GM12878 (cell line): ENCODE data around the gene PTCD1. TPM values are rescaled to one million over a fixed set of nuclear protein-coding genes. Genes with fewer than 3 reads are reported as not detected.
A peak's percentile ranks its signal among the peaks of the same experiment; 100 is the strongest.

Source experiments
- ATF3 ChIP-seq: IDR thresholded peaks from 2 replicates; pipeline ENCODE4 v1.6.1; 2011; ENCODE audit warnings: low read depth, mild to moderate bottlenecking, low read length, moderate library complexity, borderline replicate concordance; ENCODE audit errors: extremely low read depth
- BCLAF1 ChIP-seq: fragments of 450-650 bp; IDR thresholded peaks from 2 replicates; pipeline ENCODE4 v1.6.1; 2017; ENCODE audit warnings: antibody characterized with exemption, mild to moderate bottlenecking, moderate library complexity
- CEBPB ChIP-seq, 2 experiments: fragments of 150-350 bp in 1 of 2; IDR thresholded peaks; 2 replicates each; pipeline ENCODE4 v1.6.1; 2012 to 2014; ENCODE audit warnings: low read depth in 2 of 2, low read length in 2 of 2, borderline replicate concordance in 1 of 2, inconsistent platforms in 1 of 2
- E4F1 ChIP-seq: fragments of 450-650 bp; IDR thresholded peaks from 2 replicates; pipeline ENCODE4 v1.6.1; 2018; ENCODE audit warnings: borderline replicate concordance, mild to moderate bottlenecking; ENCODE audit not compliant: partially characterized antibody
- FOXM1 ChIP-seq: IDR thresholded peaks from 2 replicates; pipeline ENCODE4 v1.6.1; 2012; ENCODE audit warnings: low read depth, mild to moderate bottlenecking, inconsistent platforms, low read length, moderate library complexity
- HDAC2 ChIP-seq: fragments of 200-600 bp; sonication (generic); IDR thresholded peaks from 2 replicates; pipeline ENCODE4 v1.6.1; 2017
- HDGF ChIP-seq: fragments of 450-650 bp; IDR thresholded peaks from 2 replicates; pipeline ENCODE4 v1.6.1; 2016; ENCODE audit warnings: antibody characterized with exemption
- IRF4 ChIP-seq: IDR thresholded peaks from 2 replicates; pipeline ENCODE4 v1.6.1; 2011; ENCODE audit warnings: low read depth, low read length
- KLF5 ChIP-seq: fragments of 450-650 bp; IDR thresholded peaks from 2 replicates; pipeline ENCODE4 v1.6.1; 2014; ENCODE audit warnings: mild to moderate bottlenecking; ENCODE audit not compliant: partially characterized antibody
- MEF2B ChIP-seq: fragments of 450-650 bp; IDR thresholded peaks from 2 replicates; pipeline ENCODE4 v1.6.1; 2018; ENCODE audit warnings: mild to moderate bottlenecking, moderate library complexity; ENCODE audit not compliant: partially characterized antibody, poor library complexity, severe bottlenecking
- MTA2 ChIP-seq: fragments of 450-650 bp; IDR thresholded peaks from 2 replicates; pipeline ENCODE4 v1.6.1; 2016; ENCODE audit warnings: low read depth, mild to moderate bottlenecking, moderate library complexity
- MTA3 ChIP-seq: IDR thresholded peaks from 2 replicates; pipeline ENCODE4 v1.6.1; 2012; ENCODE audit warnings: low read length, inconsistent platforms, borderline replicate concordance
- NR2F1 ChIP-seq: fragments of 450-650 bp; conservative IDR thresholded peaks from 2 replicates; pipeline ENCODE4 v1.6.1; 2017; ENCODE audit warnings: mild to moderate bottlenecking
- PML ChIP-seq: IDR thresholded peaks from 2 replicates; pipeline ENCODE4 v1.6.1; 2012; ENCODE audit warnings: low read length, inconsistent platforms
- POLR2A ChIP-seq: IDR thresholded peaks from 2 replicates; pipeline ENCODE4 v1.6.1; 2011; ENCODE audit warnings: low read depth, mild to moderate bottlenecking, low read length
- RBBP5 ChIP-seq: fragments of 200-600 bp; sonication (generic); conservative IDR thresholded peaks from 2 replicates; pipeline ENCODE4 v1.6.1; 2016
- RUNX3 ChIP-seq: IDR thresholded peaks from 2 replicates; pipeline ENCODE4 v1.6.1; 2012; ENCODE audit warnings: low read length, inconsistent platforms
- SKIL ChIP-seq: fragments of 450-650 bp; IDR thresholded peaks from 2 replicates; pipeline ENCODE4 v1.6.1; 2017; ENCODE audit warnings: mild to moderate bottlenecking, low read depth, inconsistent platforms; ENCODE audit not compliant: poor library complexity, severe bottlenecking
- SMC3 ChIP-seq: IDR thresholded peaks from 2 replicates; pipeline ENCODE4 v1.6.1; 2011; ENCODE audit warnings: low read length, improper control_type of control experiment, borderline replicate concordance
- STAT1 ChIP-seq: fragments of 450-650 bp; conservative IDR thresholded peaks from 2 replicates; pipeline ENCODE4 v1.6.1; 2014; ENCODE audit warnings: antibody characterized with exemption, mild to moderate bottlenecking
- TARDBP ChIP-seq: IDR thresholded peaks from 2 replicates; pipeline ENCODE4 v1.6.1; 2016; ENCODE audit warnings: borderline replicate concordance
- YBX1 ChIP-seq: fragments of 450-650 bp; IDR thresholded peaks from 2 replicates; pipeline ENCODE4 v1.6.1; 2016; ENCODE audit warnings: antibody characterized with exemption
- ZNF207 ChIP-seq: fragments of 450-650 bp; IDR thresholded peaks from 2 replicates; pipeline ENCODE4 v1.6.1; 2014; ENCODE audit warnings: antibody characterized with exemption, mild to moderate bottlenecking, borderline replicate concordance
- ZNF384 ChIP-seq: IDR thresholded peaks from 2 replicates; pipeline ENCODE4 v1.6.1; 2012; ENCODE audit warnings: low read depth, mild to moderate bottlenecking, low read length, improper control_type of control experiment, borderline replicate concordance
- ZNF622 ChIP-seq: fragments of 450-650 bp; IDR thresholded peaks from 2 replicates; pipeline ENCODE4 v1.6.1; 2017; ENCODE audit warnings: mild to moderate bottlenecking, inconsistent platforms
- polyA plus RNA-seq, 11 experiments: library from polyadenylated mRNA; depleted of rRNA in 4 of 11; unstranded in 6 of 11; stranded (reverse) in 5 of 11; fragments of >200 nt; fragmentation: Nextera tagmentation in 4 of 11; fragmentation: Illumina TruSeq in 1 of 11; extraction: Ambion mirVana in 4 of 11; extraction: Trizol in 1 of 11; gene quantifications; 1 replicate in 1 of 11; 2 replicates in 10 of 11; pipeline versions ENCODE4 v1.2.1 to v1.2.3, GENCODE V29; 2011 to 2016; ENCODE audit warnings: inconsistent platforms in 2 of 11, missing spikeins in 2 of 11, low read depth in 1 of 11
- total RNA-seq, 4 experiments: library from RNA; depleted of rRNA in 3 of 4; stranded (reverse); fragments of >200 nt in 3 of 4; fragmentation: Illumina TruSeq in 1 of 4; extraction: Trizol in 1 of 4; gene quantifications; 2 replicates each; pipeline versions ENCODE4 v1.2.1 to v1.2.3, GENCODE V29; 2013 to 2021

PTCD1 gene
- total and polyA plus RNA-seq, 10 of the 15 experiments (the other 5 are each of a cell fraction or from before 2014, with no cell fraction given): 0.26 to 9.7 (median 5.0) TPM

GRCh38 chr7:99374111-99375064, 64.2 kb downstream of the PTCD1 start, which contains the start of gene ARPC1B (continued):
- TF ChIP-seq E4F1: no peak
- TF ChIP-seq MTA2: no peak
- peak; percentile 62 for TF ChIP-seq KLF5
- TF ChIP-seq FOXM1: no peak
- TF ChIP-seq RUNX3: no peak
- TF ChIP-seq POLR2A: peak; percentile 93
- no peak for TF ChIP-seq STAT1
- no peak for TF ChIP-seq TARDBP
- TF ChIP-seq YBX1: no peak
- no peak for TF ChIP-seq HDAC2
- no peak for TF ChIP-seq ZNF207
- TF ChIP-seq IRF4: no peak
- no peak for TF ChIP-seq SMC3
- no peak for TF ChIP-seq HDGF
- TF ChIP-seq ZNF384: no peak
- no peak for TF ChIP-seq CEBPB (IDR thresholded peaks at IDR 0.05; ENCODE audit: borderline replicate concordance in 1 of 2, low read depth in 2 of 2, low read length in 2 of 2)
- peak; percentile 48 for TF ChIP-seq MEF2B
- no peak for TF ChIP-seq ZNF622
- TF ChIP-seq NR2F1: peak; percentile 79; the same call in 1 of the 2 replicates
- TF ChIP-seq MTA3: no peak
- no peak for TF ChIP-seq RBBP5
- TF ChIP-seq SKIL: no peak
- TF ChIP-seq BCLAF1: no peak
- no peak for TF ChIP-seq ATF3
- TF ChIP-seq PML: no peak
